HepG2 (cell line): Measurements from ENCODE around the gene KIF1B. TPM values are rescaled to one million over a fixed set of nuclear protein-coding genes. Genes with fewer than 3 reads are reported as not detected.

Source experiments
- PRDM15 ChIP-seq: sonication (generic); formaldehyde crosslinking; IDR thresholded peaks from 2 replicates; pipeline ENCODE4 v1.4.0; 2020; ENCODE audit warnings: missing genetic modification reagents
- SALL1 ChIP-seq: sonication (generic); formaldehyde crosslinking; IDR thresholded peaks from 2 replicates; pipeline ENCODE4 v1.8.0; 2022; ENCODE audit warnings: mild to moderate bottlenecking, missing genetic modification reagents
- SNAPC4 ChIP-seq: sonication (generic); formaldehyde crosslinking; IDR thresholded peaks from 2 replicates; pipeline ENCODE4 v1.4.0; 2020; ENCODE audit warnings: mild to moderate bottlenecking, missing genetic modification reagents
- SPEN ChIP-seq: sonication (generic); formaldehyde crosslinking; IDR thresholded peaks from 2 replicates; pipeline ENCODE4 v1.5.1; 2020; ENCODE audit warnings: low read depth, mild to moderate bottlenecking, missing genetic modification reagents
- THAP9 ChIP-seq: sonication (generic); formaldehyde crosslinking; IDR thresholded peaks from 2 replicates; pipeline ENCODE4; 2020; ENCODE audit warnings: missing genetic modification reagents, mild to moderate bottlenecking, borderline replicate concordance
- polyA plus RNA-seq, 8 experiments: library from polyadenylated mRNA; depleted of rRNA in 3 of 8; stranded (reverse) in 7 of 8; unstranded in 1 of 8; fragments of >200 nt; fragmentation: Illumina TruSeq in 4 of 8; extraction: Trizol in 4 of 8; gene quantifications; 2 replicates each; pipeline versions ENCODE4 v1.2.1 to v1.2.3, GENCODE V29; 2011 to 2016; ENCODE audit warnings: low read depth in 4 of 8, missing spikeins in 1 of 8, mixed read lengths in 1 of 8; ENCODE audit not compliant: insufficient read depth in 1 of 8
- total RNA-seq, 5 experiments: library from RNA; depleted of rRNA; stranded (reverse); fragments of >200 nt; fragmentation: Illumina TruSeq; extraction: Trizol; gene quantifications; 2 replicates each; pipeline ENCODE4 v1.2.3, GENCODE V29; 2016; ENCODE audit warnings: low read depth in 1 of 5
- TF ChIP-seq, protein P1 (sequence below): sonication (generic); formaldehyde crosslinking; IDR thresholded peaks from 2 replicates; pipeline ENCODE4 v1.5.0; 2020; ENCODE audit warnings: mild to moderate bottlenecking, missing genetic modification reagents, borderline replicate concordance
- TF ChIP-seq, protein P2 (sequence below): sonication (generic); formaldehyde crosslinking; IDR thresholded peaks from 2 replicates; pipeline ENCODE4 v1.4.0; 2020; ENCODE audit warnings: missing genetic modification reagents

Gene KIF1B
- total and polyA plus RNA-seq, 2 of the 13 experiments (the other 11 are each of a cell fraction or from before 2014, with no cell fraction given) = 26.7 to 32.5 TPM

DNA sequence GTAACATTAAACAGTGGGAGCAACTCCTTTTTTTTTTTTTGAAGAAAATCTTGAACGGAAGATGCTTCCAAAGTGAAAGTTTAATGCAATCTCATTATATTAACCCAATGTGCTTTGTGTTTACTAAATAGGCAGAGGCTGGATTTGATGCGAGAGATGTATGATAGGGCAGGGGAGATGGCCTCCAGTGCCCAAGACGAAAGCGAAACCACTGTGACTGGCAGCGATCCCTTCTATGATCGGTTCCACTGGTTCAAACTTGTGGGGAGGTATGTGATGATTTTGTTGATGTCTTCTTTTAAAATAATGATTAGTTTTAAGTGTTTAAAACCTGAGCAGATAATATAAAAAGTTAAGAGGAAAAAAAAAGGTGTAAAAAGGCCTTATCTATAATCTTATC, 114.3 kb downstream of the KIF1B start (continued):
- TF ChIP-seq PRDM15 (no peak), SNAPC4 (CRISPR knock-in tag) (no peak), THAP9 (CRISPR knock-in tag) (no peak), SPEN (CRISPR knock-in tag) (no peak), SALL1 (no peak)
- TF ChIP-seq, protein P1, sequence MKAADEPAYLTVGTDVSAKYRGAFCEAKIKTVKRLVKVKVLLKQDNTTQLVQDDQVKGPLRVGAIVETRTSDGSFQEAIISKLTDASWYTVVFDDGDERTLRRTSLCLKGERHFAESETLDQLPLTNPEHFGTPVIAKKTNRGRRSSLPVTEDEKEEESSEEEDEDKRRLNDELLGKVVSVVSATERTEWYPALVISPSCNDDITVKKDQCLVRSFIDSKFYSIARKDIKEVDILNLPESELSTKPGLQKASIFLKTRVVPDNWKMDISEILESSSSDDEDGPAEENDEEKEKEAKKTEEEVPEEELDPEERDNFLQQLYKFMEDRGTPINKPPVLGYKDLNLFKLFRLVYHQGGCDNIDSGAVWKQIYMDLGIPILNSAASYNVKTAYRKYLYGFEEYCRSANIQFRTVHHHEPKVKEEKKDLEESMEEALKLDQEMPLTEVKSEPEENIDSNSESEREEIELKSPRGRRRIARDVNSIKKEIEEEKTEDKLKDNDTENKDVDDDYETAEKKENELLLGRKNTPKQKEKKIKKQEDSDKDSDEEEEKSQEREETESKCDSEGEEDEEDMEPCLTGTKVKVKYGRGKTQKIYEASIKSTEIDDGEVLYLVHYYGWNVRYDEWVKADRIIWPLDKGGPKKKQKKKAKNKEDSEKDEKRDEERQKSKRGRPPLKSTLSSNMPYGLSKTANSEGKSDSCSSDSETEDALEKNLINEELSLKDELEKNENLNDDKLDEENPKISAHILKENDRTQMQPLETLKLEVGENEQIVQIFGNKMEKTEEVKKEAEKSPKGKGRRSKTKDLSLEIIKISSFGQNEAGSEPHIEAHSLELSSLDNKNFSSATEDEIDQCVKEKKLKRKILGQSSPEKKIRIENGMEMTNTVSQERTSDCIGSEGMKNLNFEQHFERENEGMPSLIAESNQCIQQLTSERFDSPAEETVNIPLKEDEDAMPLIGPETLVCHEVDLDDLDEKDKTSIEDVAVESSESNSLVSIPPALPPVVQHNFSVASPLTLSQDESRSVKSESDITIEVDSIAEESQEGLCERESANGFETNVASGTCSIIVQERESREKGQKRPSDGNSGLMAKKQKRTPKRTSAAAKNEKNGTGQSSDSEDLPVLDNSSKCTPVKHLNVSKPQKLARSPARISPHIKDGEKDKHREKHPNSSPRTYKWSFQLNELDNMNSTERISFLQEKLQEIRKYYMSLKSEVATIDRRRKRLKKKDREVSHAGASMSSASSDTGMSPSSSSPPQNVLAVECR (CRISPR knock-in tag) = no peak
- TF ChIP-seq, protein P2, sequence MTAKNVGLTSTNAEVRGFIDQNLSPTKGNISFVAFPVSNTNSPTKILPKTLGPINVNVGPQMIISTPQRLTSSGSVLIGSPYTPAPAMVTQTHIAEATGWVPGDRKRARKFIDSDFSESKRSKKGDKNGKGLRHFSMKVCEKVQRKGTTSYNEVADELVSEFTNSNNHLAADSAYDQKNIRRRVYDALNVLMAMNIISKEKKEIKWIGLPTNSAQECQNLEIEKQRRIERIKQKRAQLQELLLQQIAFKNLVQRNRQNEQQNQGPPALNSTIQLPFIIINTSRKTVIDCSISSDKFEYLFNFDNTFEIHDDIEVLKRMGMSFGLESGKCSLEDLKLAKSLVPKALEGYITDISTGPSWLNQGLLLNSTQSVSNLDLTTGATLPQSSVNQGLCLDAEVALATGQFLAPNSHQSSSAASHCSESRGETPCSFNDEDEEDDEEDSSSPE (CRISPR knock-in tag) = no peak
